ENCODE data around the gene CPED1.

CPED1 gene

DNA sequence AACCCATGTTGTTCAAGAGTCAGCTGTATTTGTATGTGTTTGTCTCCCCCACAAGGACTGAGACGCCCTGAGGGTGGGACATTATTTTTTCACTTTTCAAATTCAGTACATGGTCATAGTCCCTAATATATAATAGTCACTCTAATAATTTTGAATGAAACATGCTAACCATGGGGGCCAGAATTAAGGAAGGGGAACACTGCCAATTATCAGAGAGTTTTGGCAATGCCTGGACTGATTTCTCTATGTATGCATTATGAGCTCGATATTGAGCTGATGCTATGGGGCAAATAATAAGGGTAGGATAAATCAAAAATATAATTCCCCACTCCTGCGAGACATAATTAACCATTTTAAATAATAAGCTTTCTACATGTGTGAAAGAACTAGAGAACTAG lies 87.4 kb downstream of the CPED1 start:
- no peak for DNase-seq

DNA sequence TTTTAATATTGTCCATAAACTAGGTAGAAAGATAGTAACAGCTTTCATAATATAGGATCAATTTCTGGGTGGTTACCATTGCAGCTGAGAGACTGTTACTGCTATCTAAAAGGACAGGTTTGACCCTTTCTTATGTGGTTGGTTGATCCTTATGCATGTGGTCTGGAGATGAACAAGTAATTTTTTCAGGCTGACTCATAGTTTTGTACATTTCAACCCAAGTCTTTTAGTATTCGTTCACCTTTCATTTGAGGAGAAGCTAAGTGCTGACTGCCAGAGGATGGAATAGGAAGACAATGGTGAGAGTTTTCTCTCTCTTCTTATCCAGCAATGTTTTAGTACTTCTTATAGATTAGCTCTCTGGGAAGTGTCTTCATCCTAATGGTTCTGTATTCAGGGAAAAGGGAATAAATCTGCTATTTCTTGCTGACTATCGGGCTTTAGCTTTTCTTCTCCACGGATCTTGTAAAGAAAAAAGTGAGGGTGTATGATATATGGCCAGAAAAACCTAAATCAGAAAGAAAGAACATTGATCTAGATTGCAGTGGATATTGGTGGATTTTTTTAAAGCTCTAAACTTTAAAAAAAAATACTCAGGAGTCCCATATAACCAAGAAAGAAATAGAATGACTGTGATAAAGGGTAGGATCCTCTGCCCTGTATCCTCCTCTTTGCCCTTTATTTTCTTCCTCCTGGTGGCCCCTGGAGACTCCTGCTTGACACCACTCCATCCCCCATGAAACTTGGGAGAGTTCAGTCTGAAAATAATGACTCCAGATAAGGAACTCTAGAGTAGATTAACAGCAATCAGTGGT lies 88.0 kb downstream of the CPED1 start:
- no peak for DNase-seq

DNA sequence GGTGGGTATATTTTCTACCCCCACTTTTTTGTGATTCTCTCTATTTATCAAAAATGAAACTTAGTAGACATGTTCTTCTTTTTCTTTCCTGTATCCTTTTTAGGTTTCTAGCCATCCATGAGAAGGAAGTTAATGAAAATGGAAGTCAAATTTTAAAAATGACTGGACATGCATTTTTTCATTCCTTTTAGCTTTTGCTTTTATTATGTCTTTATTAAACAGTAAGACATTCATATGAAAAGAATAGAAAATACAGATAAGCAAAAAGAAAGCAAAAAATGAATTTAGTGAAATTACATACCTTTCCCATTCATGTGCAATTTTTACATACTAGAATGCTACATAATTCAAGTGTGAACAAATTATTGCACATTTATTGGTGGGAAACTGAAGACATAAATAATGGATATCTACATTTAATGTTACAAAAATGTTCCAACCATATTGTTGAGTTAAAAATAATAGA lies 88.7 kb downstream of the CPED1 start:
- DNase-seq: no peak

DNA sequence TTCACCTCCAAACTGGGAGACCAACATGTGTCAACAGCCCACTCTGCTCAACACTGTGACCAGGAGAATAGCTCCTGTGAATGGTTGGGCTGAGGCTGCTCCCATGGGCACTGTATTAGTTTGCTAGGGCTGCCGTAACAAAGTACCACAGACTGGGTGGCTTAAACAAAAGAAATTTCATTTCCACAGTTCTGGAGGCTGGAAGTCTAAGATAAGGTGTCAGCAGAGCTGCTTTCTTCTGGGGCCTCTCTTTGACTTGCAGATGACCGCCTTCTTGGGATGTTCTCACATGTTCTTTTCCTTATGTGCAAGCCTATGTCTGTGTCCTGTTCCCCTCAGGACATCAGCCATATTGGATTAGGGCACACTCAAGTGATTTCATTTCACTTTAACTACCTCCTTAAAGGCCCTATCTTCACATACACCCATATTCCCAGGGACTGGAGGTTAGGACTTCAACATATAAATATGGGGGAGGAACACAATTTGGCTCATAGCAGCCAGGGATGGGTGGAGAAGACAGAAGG lies 90.3 kb downstream of the CPED1 start:
- no peak for DNase-seq

DNA sequence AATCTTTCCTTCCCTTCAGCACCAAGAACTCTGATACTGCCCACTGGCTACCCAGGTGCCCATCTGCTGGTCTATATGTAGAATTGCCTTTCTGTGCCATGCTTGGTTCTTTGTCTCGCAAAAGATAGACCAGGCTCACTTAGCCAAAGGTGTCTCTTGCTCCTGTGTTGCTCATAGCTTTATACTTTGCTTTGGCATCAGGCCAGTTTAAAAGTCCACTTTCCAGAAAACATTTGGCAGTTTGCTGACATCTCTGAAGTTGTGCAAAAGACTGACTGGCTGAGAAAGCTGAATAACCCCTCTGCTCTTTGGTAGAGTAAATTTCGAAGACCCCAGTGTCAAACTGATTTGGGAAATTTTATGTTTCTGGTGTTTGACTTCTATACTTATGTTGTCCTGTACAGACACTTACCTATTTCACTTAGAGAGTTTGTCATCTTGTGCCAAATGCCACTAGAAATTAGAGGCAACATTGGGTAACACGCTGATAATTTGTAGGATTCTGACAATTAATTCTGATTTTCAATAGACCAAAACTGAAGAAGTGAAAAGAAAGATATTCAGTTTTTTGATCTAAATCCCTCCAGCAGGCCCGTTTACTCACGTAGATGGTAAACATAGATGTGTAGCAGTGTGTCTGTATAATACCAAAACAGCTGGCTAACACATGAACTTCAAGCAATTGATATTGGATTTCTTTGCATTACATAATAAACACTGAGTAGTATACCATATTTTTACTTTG lies 91.1 kb downstream of the CPED1 start:
- DNase-seq: no peak

DNA sequence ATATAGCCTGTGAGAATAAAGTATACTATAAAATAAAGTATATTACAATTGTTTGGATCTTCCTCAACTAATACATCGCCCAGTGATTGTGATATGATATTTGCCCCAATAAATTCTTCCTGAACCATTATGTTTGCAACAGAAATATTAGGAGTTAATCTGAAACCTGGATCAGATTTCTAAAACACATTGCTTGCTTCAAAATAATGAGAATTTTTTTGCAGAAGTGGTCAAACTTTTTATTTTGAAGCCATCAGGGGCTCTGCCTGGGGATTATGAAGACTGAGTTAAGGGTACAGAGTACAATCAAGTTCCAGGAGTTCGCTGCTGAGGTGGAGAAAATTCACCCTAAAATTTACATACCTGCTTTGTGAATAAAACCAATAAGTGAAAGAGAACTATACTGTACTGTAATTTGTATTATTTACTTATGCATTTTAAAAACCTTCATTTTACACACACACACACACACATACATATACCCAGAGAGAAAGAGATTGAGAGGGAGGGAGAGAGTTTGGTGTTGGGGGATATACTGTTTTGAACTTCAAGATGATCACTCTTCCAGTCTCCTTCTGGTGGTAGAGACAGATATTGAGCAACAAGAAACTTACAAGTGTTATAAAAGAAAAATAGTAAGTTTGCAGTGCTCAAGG lies 91.9 kb downstream of the CPED1 start:
- DNase-seq: no peak

DNA sequence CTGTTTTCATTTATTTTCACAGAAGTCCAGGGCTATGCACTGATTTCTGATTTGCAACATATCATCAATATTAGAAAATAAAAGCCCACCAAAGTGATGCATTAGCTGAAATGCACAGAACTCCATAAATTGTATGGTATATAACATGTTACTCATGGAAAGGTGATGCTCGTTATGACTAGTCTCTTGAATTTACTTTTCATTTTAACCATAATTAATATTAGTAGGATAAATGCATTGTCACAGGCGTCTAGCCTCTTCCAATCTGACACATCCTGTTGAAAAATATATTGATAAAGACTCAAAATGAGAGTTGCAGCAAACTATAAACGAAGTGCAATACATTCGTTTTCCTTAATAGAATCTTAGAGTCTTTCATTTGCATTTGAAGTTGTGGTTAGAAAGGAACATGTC lies 92.4 kb downstream of the CPED1 start:
- no peak for DNase-seq

DNA sequence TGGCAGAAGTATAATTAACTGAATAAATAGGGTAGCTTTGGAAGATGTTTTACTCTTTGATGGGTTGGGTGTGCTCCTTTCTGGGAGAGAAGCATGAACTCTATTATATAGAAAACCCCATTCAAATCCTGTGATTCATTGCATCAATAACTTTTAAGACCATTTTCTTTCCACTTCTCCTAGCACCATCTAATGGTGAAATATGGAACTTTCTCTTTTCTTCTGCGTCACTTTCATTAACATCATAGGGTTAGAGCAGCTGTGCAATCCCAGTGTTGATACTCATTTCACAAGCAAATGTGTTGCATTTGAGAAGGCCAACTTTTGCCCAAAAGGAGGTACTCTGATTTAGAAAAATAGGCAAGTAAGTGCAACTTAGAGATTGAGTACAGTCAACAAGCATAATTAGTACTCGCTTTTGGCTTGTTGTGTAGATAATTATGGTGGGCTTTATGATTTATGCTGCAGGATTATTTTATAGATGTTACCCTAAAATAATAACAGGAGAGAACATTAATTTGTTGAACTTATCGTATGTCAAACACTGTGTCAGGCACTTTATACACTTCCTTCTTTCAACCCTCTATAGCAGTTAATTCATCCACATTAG lies 92.9 kb downstream of the CPED1 start:
- DNase-seq: peak; percentile 9

DNA sequence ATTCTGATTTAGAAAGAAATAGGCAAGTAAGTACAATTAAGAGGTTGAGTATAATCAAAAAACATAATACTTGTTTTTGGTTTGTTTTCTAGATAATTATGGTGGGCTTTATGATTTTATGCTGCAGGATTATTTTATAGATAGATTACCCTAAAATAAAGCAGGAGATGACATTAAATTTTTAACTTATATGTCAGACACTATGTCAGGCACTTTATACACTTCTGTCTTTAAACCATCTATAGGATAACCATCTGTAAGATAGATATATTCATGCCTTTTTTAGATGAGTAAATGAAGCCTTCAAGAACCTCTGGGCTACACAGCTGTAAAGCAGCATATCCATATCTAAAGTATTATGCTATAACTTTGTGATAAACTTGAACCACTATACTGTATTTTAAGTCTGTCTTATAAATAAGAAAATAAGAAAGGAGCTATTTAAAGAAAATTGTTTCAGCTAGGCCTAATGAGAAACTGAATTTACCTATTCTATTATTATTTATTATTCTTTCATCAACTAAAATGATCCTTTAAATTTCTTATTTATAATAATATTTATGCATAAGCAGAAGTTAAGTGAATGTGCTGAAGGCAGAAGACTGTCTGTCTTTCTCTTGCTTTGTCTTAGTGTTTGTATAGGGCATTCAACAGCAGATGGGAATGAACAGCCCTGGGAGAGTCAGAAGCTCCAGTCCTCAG lies 94.0 kb downstream of the CPED1 start:
- no peak for DNase-seq

DNA sequence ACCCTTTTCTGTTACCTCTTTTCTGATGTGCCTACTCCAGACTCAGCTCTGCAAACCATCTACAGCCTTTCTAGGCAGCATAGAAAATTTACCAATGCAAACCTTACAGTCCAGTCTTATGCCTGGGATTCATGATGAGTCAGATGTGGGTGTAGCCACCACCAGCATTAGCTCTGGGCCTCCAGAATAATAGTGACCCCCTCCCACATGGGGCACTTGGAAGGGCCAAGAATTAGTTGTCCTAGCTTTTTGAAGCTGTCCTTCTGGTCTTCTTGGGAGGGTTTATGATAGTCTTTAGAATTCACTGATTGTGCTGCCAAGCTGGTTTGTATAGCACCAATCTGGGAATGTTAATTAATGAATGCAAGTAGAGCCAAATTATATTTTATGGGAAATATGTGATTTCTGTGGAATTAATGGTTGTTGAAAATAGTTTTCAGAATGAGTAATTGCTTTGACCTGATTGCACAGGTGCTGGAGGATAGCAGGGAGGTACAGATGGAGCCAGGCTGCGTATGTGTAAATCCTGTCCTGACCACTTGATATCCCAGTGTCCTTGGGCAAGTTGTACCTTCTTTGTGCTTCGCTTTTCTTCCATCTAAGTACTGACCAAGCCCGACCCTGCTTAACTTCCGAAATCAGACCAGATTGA lies 94.8 kb downstream of the CPED1 start:
- no peak for DNase-seq

DNA sequence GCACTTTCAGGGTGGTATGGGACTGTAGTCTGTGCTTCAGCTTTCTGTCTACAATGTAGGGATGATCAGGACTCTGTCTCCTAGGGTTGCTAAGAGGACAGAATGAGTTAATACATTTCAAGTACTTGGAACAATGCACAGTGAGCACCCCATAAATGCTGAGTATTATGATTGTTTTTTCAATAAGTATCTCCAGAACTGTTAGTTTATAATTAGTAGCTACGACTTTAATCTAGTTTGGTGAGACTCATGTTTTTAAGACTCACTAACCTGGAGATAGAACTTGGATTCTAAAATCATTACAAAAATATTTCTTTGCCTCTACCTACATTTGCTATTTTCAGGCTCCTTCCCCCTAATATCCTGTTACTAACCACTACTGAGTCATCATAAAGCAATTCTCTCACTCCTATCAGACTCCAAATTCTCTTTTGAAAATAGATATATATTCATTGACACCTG lies 95.3 kb downstream of the CPED1 start:
- DNase-seq: no peak

DNA sequence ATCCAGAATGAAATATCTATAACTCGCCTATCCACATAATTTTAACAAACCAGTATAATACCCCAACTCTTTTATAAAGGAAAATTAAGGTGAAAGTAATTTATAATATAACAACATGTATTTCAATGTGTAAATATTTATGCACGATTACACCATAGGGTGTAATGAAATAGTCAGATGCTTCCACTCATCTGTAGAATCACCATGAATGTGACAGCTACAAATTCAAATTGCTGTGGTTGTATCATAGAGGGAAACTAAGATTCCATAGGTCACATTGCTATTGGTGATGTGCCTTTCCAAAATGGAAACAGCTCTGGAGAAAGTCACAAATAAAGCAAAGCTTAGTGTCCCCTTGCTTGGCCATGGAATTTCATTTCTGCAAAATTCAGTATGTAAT lies 95.7 kb downstream of the CPED1 start:
- DNase-seq: no peak

DNA sequence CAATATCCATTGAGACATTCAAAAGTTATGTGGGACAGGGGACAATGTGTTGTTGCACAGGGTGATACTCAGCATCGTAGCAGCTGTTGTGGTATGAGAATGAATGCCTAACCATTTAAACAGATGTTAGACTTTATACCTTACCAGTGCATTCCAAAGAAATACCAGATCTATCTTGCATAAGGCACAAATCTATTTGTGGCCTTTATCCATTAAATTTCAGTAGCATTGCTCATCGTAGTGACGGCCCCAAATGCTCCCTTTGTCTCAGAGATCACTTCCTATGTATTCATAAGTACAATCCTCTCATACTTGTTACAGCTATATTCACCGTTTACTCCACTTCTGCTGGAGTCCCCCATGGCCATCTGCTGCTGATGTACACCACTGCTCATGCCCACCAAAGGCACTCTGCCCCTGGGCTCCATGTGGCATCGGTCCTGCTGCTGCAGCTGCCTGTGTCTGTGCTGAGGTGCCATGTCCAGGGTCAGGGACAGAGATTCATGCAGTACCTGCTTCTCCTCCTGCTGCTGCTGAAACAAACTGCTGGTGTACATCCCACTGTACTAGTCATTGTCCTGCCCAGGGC lies 96.3 kb downstream of the CPED1 start:
- no peak for DNase-seq

DNA sequence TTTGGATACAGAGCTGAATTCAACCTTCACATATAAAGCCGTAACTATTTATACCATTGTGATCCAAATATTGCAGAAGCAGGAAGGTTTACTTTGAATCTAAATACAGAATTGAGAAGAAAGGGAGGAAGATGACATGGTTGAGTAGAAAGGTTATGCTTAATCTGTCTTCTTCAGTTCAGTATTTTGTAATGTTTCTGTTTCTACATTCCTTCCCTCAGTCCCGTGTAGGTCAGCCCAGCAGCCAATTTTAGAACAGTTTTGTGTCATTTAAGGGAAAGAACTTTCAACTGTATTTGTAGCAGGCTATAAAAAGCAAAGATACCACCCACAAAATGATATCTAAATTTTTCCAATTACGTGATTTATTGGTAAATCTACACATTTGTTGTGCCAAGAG lies 97.4 kb downstream of the CPED1 start:
- DNase-seq: no peak

DNA sequence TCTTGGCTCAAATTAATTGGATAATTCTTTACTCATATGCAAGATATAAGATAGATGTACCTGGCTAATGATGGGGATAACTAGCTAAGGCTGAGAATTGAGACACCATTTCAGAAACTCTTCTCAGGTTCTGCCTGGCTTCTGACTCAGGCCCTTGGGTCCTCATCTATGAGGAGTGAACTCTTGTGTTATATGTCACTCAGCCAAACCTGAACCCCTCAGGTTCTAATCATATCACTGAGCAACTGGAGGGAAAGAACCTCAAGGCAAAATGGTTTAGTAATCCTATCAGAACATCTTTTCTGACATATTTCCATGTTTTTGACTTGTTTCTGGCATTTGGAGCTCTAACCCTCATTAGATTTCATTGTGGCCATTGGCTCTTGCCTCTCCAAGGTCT lies 100.4 kb downstream of the CPED1 start:
- no peak for DNase-seq

DNA sequence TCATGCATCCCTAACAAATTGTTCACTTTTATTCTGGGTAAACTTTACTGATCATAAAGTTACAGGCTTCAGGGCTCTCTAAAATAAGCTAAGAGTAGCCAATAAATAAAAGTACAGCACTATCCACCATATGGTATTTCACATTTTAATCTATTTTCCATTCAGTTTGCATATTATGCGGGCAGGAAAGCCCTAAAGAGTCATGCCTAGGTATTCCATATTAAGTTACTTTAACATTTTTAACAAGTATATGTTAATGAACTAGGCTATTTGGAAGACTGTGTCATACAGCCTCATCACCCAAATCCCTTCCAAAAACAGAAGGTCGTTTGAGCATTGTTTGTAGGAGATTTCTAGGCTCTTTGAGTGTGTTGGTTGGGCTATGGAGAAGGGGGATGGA lies 106.3 kb downstream of the CPED1 start:
- no peak for DNase-seq

DNA sequence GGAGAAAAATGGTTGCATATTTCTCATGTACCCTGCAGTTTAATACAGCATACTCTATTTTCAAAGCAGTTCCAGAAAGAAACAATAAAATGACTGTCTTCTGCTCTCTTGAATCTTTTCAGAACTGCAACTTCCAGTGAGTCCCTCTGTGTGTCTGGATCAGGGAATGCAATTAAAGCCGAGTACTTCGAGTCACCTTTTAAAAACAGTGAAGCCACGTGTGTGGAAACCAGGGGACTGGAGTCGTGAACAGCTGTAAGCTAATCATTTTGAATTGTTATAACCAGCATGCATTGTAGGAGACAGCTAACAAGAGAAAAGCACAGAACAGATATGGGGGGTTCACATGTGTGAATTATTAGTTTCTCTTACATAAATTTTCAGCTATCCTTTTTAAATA lies 109.1 kb downstream of the CPED1 start:
- no peak for DNase-seq

DNA sequence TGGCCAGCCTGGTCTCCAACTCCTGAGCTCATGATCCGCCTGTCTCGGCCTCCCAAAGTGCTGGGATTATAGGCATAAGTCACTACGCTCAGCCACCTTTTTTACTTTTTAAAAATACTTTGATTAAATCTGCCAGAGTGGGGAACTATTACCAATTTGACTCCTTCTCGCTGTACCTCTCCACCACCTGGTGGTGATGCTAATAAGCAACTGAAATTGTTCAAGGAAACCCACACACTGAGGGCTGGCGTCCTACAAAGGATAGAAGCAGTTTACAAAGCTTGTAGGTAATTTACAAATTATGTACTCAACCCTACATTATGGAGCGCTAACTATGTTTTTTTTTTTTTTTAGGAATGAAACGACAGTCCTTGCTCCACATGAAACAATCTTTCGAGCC lies 111.1 kb downstream of the CPED1 start:
- DNase-seq: no peak

DNA sequence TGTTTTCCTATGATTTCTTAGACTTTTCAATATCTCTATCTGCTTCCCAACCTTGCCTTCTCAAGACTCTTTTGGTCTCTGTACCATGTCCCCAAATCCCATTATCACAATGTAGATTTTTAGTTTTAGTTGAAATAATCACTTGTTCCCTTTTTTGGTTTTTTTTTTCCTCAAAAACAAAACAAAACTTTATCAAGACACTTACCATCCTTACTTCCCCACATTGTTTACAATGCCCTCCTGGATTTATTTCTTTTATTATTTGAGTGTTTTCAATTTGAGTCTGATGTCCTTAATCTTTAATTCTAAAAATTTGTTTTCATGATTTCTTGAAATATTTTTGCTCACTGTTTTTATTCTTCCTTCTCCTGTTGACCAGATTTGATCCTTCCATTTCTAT lies 112.6 kb downstream of the CPED1 start:
- DNase-seq: no peak

DNA sequence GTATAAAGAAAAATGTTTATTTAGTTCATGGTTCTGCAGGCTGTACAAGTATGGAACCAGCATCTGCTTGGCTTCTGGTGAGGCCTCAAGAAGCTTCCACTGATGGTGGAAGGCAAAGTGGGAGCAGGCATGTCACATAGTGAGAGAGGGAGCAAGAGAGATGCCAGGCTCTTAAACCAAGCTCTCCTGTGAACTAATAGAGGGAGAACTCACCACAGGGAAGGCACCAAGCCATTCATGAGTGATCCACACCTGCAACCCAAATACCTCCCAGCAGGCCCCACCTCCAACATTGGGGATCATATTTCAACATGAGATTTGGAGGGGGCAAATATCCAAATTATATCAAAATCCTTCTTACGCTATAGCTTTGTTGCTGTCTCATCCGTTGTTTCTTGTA lies 113.1 kb downstream of the CPED1 start:
- no peak for DNase-seq

DNA sequence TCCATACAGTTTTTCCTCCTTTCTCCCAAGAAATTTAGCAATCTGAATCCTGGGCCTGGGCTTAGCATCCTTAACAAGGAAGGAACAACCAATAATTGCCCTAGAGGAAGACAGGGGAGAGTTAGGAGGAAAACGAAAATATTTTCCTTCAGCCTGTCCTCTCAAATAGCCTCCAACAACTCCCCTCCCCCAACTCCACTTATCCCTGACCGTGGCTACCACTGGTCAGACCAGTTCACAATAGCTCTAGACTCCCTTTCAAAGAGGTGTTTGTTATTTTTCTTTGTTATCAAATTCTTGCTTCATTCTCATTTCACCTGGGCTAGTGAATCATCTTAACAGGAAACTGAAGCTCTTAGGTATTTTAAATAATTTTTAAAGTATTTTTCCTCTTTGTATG lies 114.1 kb downstream of the CPED1 start:
- no peak for DNase-seq

DNA sequence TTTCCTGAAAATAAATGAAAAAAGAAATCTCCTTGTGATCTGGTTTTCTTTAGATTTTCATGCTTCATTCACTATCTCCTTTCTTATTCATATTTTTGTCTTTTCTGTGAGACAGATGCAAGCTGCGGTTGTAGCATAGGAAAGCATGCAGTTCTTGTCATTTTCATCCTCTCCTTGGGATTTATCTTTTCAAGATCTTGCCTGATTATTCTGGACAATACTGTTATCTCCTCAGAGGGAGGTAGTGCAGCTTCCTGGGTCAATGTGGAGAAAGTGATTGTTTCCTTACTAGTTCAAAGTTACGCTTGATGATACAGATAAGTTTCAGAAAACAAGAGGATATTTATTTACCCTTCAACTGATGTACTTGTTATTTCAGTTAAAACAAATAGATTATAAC lies 114.6 kb downstream of the CPED1 start:
- no peak for DNase-seq
